Ascending aorta (tissue), 2 donors: ENCODE results near the gene ARHGEF19. TPM values are rescaled to one million over a fixed set of nuclear protein-coding genes. Genes with fewer than 3 reads are reported as not detected.

ENCODE experiments used
- DNase-seq, 2 donors: peaks; one replicate each; pipeline ENCODE4 v3.0.0-alpha.2; 2019; ENCODE audit warnings: low spot score in 2 of 2
- H3K27ac ChIP-seq, 2 donors: fragments of 200-600 bp; sonication (generic); one replicate each; pipeline ENCODE4 v1.5.1; 2016 to 2017; ENCODE audit warnings: mild to moderate bottlenecking in 1 of 2
- H3K27me3 ChIP-seq: fragments of 200-600 bp; sonication (generic); one replicate; pipeline ENCODE4 v1.5.1; 2017
- H3K36me3 ChIP-seq, 2 donors: fragments of 200-600 bp; sonication (generic); one replicate each; pipeline ENCODE4 v1.5.1; 2016
- H3K4me1 ChIP-seq, 2 donors: fragments of 200-600 bp; sonication (generic); one replicate each; pipeline ENCODE4 v1.5.1; 2016 to 2017; ENCODE audit warnings: mild to moderate bottlenecking in 1 of 2
- H3K4me3 ChIP-seq, 2 donors: fragments of 200-600 bp; sonication (generic); one replicate each; pipeline ENCODE4 v1.5.1; 2016 to 2017; ENCODE audit warnings: mild to moderate bottlenecking in 1 of 2
- H3K9me3 ChIP-seq, 2 donors: fragments of 200-600 bp; sonication (generic); one replicate each; pipeline ENCODE4 v1.5.1; 2016
- intact Hi-C: fragments of 100-400 bp; cut with DNase I; formaldehyde crosslinking; loops from one replicate; pipeline ENCODE4 v1.15.1; 2023
- total RNA-seq: library from RNA; depleted of rRNA; stranded (reverse); fragments of >200 nt; gene quantifications from one replicate; pipeline ENCODE4 v1.1.0, GENCODE V29; 2016
- TF ChIP-seq, protein P1 (sequence below), 3 experiments: fragments of 200-600 bp in 2 of 3; fragments of 450-650 bp in 1 of 3; sonication (generic) in 2 of 3; IDR thresholded peaks; one replicate each; pipeline ENCODE4 v1.5.1; 2016 to 2019; ENCODE audit warnings: antibody characterized with exemption in 3 of 3, mild to moderate bottlenecking in 1 of 3, moderate library complexity in 1 of 3

Gene ARHGEF19
- total RNA-seq, 1 donor from 2014 or later = 1.5 TPM

DNA sequence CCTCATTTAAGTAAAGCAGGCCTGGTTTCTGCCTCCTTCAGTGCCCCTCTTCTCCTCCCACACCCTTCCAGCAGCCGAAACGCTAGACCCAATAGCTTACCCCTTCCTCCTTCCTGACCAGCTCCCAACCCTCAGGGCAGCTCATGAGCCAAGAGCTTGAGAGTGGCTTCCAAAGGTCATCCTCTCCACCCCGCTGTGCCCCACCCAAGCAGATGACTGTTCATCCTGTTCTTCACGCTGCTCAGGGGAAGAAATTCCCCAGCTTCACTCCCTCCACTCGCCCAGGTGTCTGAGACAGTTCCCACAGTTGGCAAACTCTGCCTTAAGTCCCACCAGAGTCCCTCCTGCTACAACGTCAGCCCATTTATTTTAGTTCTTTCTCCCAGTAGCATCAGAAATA, 23.4 kb downstream of the ARHGEF19 start:
- H3K9me3 ChIP-seq = no peaks in the 10 kb centered on the region
- TF ChIP-seq, protein P1, sequence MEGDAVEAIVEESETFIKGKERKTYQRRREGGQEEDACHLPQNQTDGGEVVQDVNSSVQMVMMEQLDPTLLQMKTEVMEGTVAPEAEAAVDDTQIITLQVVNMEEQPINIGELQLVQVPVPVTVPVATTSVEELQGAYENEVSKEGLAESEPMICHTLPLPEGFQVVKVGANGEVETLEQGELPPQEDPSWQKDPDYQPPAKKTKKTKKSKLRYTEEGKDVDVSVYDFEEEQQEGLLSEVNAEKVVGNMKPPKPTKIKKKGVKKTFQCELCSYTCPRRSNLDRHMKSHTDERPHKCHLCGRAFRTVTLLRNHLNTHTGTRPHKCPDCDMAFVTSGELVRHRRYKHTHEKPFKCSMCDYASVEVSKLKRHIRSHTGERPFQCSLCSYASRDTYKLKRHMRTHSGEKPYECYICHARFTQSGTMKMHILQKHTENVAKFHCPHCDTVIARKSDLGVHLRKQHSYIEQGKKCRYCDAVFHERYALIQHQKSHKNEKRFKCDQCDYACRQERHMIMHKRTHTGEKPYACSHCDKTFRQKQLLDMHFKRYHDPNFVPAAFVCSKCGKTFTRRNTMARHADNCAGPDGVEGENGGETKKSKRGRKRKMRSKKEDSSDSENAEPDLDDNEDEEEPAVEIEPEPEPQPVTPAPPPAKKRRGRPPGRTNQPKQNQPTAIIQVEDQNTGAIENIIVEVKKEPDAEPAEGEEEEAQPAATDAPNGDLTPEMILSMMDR (IDR thresholded peaks at IDR 0.05) = no peak
- no peak for DNase-seq
- H3K27ac ChIP-seq = no peak overlapping the region
- peaks cover 6 to 20% of the 10 kb centered on the region in 2 donors for H3K4me1 ChIP-seq
- no peaks in the 10 kb centered on the region for H3K27me3 ChIP-seq
- H3K36me3 ChIP-seq = no peaks in the 10 kb centered on the region
- no peak overlapping the region for H3K4me3 ChIP-seq
- intact Hi-C loops = loop anchor here (5.0 kb wide), 1 partner anchor 58 kb away; no protein-coding TSS in a partner anchor

DNA sequence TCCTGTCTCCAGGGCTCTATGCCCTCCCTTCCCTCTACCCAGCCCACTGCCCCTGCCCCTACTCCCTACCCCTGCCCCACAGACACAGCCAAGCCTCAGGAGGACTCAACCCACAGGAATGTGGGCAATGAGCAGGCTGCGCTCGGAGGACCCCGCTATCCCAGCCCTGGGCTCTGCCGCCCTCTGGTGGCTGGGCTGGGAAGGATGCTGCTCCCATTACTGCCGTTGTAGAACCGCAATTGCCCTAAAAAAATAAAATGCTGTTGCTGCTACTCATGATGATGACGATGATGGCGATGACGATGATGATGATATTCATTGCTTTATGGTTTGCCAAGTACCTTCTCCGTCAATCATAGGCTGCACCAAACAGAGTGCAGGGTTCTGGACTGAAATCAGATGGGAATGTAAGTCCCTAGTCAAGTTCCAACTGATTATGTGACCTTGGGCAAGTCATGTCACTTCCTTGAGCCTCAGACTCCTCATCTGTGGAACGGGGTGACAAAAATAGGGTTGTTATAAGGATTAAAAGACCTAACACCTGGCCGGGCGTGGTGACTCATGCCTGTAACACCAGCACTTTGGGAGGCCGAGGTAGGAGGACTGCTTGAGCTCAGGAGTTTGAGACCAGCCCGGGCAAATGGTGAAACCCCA, 24.6 kb downstream of the ARHGEF19 start:
- Histone ChIP-seq H3K9me3 (no peaks in the 10 kb centered on the region), H3K4me3 (no peak overlapping the region), H3K36me3 (no peaks in the 10 kb centered on the region), H3K27me3 (no peaks in the 10 kb centered on the region), H3K27ac (no peak overlapping the region), H3K4me1 (peaks cover 6 to 20% of the 10 kb centered on the region in 2 donors)
- intact Hi-C loops = loop anchor here (1.0 to 5.0 kb wide), 2 partner anchors 59 to 109 kb away; no protein-coding TSS in a partner anchor
- TF ChIP-seq, protein P1 (IDR thresholded peaks at IDR 0.05) = peak; percentile 90 to 99 (median 98)
- DNase-seq = peak in 1 of 2 donors; percentile 89

DNA sequence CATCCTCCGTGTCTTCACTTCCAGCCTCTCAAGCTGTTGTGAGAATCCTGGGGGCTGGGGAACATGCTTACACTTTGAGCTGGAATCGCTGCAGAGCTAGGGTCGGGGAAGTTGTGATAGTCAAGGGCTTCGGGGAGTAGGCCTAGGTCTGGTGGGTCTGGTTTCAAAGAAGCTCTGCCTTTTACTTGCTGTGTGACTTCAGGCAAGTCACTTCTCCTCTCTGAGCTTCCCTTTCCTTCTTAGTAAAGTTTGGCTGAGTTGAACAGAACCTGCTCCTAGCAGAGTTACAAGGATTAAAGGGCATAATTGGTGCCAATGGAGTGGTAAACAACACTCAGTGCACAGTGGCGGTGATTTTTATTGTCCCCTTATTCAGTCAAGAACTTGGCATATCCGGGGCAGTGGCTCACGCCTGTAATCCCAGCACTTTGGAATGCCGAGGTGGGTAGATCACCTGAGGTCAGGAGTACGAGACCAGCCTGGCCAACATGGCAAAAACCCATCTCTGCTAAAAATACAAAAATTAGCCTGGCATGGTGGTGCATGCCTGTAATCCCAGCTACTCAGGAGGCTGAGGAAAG, 25.7 kb downstream of the ARHGEF19 start:
- H3K4me1 ChIP-seq = peaks cover 5 to 24% of the 10 kb centered on the region in 2 donors
- no peaks in the 10 kb centered on the region for H3K27me3 ChIP-seq
- H3K27ac ChIP-seq = no peak overlapping the region
- no peak overlapping the region for H3K4me3 ChIP-seq
- no peaks in the 10 kb centered on the region for H3K9me3 ChIP-seq
- H3K36me3 ChIP-seq = no peaks in the 10 kb centered on the region
- intact Hi-C loops = loop anchor here (1.0 to 5.0 kb wide), 2 partner anchors 61 to 107 kb away; no protein-coding TSS in a partner anchor
- DNase-seq = no peak
- TF ChIP-seq, protein P1 (IDR thresholded peaks at IDR 0.05) = no peak

DNA sequence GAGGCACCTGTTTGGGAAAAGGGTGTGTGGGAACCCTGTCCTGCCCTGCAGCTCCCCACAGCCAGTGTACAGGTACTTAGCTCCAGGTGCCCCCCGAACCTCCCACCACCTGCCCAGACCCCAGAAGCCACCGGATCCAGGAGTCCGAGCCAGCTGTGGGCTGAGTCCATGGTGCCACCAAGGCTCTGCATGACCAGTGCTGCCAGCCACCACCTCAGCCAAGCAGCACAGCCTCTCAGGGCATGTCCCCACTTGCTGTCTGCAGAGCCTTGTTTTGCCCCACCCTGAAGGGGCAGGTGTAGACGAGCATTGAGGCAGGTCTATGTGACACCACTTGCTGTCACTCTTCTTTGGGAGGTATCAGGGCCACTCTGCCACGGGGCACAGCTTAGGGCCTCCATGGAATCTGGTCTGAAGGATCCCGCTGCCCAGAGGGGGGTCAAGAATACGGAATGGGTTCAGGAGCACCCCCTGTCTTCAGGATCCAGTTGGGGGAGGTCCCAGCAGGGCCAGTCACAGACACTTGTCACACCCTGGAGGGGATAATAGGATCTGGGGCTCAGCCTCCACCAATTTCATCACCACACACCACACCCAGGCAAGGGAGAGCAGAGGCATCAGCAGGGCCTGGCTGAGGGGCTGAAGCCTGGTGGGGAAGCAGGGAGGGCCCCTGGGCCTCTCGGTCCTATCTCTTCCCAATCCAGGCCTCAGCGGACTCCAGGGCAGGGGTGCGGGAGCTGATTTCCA, 27.7 kb downstream of the ARHGEF19 start:
- TF ChIP-seq, protein P1 (IDR thresholded peaks at IDR 0.05) = no peak
- Histone ChIP-seq H3K4me1 (peaks cover 0 to 31% of the 10 kb centered on the region in 2 donors), H3K27ac (peak overlapping the region in 1 of 2 donors; percentile 98), H3K27me3 (no peaks in the 10 kb centered on the region), H3K9me3 (no peaks in the 10 kb centered on the region), H3K36me3 (no peaks in the 10 kb centered on the region), H3K4me3 (no peak overlapping the region)
- intact Hi-C loops = loop anchor here (5.0 kb wide), 2 partner anchors 37 to 63 kb away; no protein-coding TSS in a partner anchor
- DNase-seq = no peak

DNA sequence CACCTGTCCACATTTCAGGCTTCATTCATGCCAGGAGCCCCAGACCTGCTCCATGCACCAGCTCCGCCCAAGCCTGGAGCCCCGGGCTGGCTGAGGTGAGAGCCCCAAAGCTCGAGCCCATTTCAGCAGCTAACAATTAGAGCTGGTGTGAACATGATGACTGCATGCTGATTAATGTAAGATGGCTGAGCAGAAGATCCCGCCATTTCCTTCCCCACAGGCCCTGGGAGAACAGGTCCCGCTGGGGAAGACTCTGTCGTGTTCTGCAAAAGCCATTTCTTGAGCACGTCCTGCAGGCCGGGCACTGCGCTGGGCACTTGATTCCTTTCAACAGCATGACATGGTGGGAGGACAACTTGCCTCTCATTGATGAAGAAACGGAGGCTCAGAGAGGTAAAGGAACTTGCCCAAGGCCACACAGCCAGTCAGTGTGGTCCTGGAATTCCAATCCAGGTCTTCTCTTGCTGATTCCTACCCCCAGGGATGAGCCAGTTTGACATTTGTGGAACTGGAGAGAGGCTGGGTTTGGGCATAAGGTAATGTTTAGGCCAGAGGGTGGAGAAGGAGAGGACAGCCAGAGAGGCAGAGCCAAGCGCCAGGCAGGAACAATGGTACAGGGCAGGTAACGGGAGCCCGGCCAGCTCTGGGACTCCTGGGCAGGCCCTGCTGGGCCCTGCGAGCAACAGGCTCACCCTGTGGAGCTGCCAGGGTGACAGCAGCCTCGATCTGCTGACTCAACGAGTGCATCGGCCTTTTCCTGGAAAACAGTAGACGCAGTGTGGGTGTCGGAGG, 28.5 kb downstream of the ARHGEF19 start:
- no peaks in the 10 kb centered on the region for H3K9me3 ChIP-seq
- TF ChIP-seq, protein P1 (IDR thresholded peaks at IDR 0.05) = no peak
- H3K4me1 ChIP-seq = peaks cover 0 to 29% of the 10 kb centered on the region in 2 donors
- intact Hi-C loops = loop anchor here (2.0 to 5.0 kb wide), 2 partner anchors 27 to 37 kb away; partner anchors contain the start of gene EPHA2
- H3K4me3 ChIP-seq = no peak overlapping the region
- H3K36me3 ChIP-seq = no peaks in the 10 kb centered on the region
- no peaks in the 10 kb centered on the region for H3K27me3 ChIP-seq
- DNase-seq = no peak
- peak overlapping the region in 1 of 2 donors; percentile 98 for H3K27ac ChIP-seq
